Esophagus squamous epithelium (tissue), 4 donors: ENCODE results near the gene EPHA1.

Experiments used
- CTCF ChIP-seq, 6 experiments: fragments of 450-650 bp in 4 of 6; fragments of 200-600 bp in 2 of 6; sonication (generic) in 2 of 6; IDR thresholded peaks; one replicate each; pipeline ENCODE4 v1.5.1; 2016 to 2019; ENCODE audit warnings: antibody characterized with exemption in 6 of 6, mild to moderate bottlenecking in 4 of 6, moderate library complexity in 4 of 6
- POLR2A ChIP-seq, 4 donors: fragments of 450-650 bp; IDR thresholded peaks; one replicate each; pipeline ENCODE4 v1.6.1; 2017; ENCODE audit warnings: antibody characterized with exemption in 4 of 4, mild to moderate bottlenecking in 4 of 4, moderate library complexity in 3 of 4

- TF ChIP-seq CTCF (IDR thresholded peaks at IDR 0.05) = no peak
- TF ChIP-seq POLR2A (IDR thresholded peaks at IDR 0.05) = no peak
Measured at GRCh38 chr7:143394777-143395176, 13.9 kb downstream of the EPHA1 start.
